ENCODE measurements around the gene FLACC1. TPM values are rescaled to one million over a fixed set of nuclear protein-coding genes. Genes with fewer than 3 reads are reported as not detected.

Gene FLACC1
- total RNA-seq, 2 donors from 2014 or later = 0.27 to 0.97 TPM

DNA sequence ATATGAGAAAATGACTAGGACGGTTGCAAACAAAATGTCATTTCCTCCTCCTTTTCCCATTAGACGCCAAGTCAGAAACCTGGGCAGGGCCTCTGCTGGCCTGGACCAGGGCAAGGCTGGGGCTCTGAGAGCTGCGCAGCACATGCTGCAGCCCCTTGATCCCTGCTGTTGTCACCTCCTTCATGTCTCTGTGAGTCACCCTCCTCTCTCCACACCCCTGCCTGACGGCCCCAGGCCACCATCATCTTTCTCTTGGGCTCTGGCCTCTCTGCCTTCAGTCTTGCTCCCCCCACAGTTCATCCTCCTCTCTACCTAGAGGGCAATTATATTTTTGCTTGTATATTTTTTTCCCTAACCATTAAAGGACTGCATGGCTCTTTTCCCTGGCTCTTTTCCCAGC, 10.0 kb downstream of the FLACC1 start:
- Histone ChIP-seq H3K4me1 (replicated peaks) (no peaks in the 10 kb centered on the region), H3K27ac (no peak overlapping the region), H3K9me3 (no peaks in the 10 kb centered on the region), H3K4me3 (no peak overlapping the region), H3K36me3 (no peaks in the 10 kb centered on the region), H3K27me3 (replicated peaks; ENCODE audit: insufficient read depth) (no peaks in the 10 kb centered on the region)
- no peak for DNase-seq (ENCODE audit: low spot score)
- TF ChIP-seq POLR2A (IDR thresholded peaks at IDR 0.05) (no peak), POLR2AphosphoS5 (IDR thresholded peaks at IDR 0.05) (no peak)
- TF ChIP-seq, protein P1, sequence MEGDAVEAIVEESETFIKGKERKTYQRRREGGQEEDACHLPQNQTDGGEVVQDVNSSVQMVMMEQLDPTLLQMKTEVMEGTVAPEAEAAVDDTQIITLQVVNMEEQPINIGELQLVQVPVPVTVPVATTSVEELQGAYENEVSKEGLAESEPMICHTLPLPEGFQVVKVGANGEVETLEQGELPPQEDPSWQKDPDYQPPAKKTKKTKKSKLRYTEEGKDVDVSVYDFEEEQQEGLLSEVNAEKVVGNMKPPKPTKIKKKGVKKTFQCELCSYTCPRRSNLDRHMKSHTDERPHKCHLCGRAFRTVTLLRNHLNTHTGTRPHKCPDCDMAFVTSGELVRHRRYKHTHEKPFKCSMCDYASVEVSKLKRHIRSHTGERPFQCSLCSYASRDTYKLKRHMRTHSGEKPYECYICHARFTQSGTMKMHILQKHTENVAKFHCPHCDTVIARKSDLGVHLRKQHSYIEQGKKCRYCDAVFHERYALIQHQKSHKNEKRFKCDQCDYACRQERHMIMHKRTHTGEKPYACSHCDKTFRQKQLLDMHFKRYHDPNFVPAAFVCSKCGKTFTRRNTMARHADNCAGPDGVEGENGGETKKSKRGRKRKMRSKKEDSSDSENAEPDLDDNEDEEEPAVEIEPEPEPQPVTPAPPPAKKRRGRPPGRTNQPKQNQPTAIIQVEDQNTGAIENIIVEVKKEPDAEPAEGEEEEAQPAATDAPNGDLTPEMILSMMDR (IDR thresholded peaks at IDR 0.05) = no peak
- intact Hi-C loops (cut with DNase I) = no loop called here
- 82% methylated on average over 4 of the region's 4 CpGs for WGBS

DNA sequence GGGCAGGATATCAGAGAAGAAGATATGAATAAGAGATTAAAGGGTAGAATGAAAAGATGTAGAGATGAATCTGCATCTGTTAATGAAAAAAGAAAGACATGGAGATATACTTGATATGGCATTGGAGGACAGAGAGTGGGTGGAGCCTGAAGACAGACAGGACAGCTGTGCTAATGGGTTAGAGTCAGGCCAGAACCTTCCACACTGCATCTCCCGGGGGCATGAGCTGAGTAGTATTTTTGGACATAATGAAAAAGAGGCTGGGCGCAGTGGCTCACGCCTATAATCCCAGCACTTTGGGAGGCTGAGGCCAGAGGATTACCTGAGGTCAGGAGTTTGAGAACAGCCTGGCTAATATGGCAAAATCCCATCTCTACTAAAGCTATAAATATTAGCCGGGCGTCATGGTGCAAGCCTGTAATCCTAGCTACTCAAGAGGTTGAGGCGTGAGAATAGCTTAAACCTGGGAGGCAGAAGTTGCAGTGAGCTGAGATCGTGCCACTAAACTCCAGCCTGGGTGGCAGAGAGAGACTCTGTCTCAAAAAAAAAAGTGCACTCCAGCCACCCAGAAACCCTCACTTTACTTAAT, 11.4 kb downstream of the FLACC1 start:
- Histone ChIP-seq H3K9me3 (no peaks in the 10 kb centered on the region), H3K36me3 (no peaks in the 10 kb centered on the region), H3K4me1 (replicated peaks) (no peaks in the 10 kb centered on the region), H3K27ac (no peak overlapping the region), H3K4me3 (no peak overlapping the region), H3K27me3 (replicated peaks; ENCODE audit: insufficient read depth) (no peaks in the 10 kb centered on the region)
- WGBS = 90% methylated on average over 7 of the region's 7 CpGs
- intact Hi-C loops (cut with DNase I) = no loop called here
- no peak for DNase-seq (ENCODE audit: low spot score)
- TF ChIP-seq POLR2A (IDR thresholded peaks at IDR 0.05) (no peak), POLR2AphosphoS5 (IDR thresholded peaks at IDR 0.05) (no peak)
- TF ChIP-seq, protein P1 (IDR thresholded peaks at IDR 0.05) = no peak

- TF ChIP-seq, protein P1 (IDR thresholded peaks at IDR 0.05) = no peak
- no peak for TF ChIP-seq POLR2A (IDR thresholded peaks at IDR 0.05)
- no peak for TF ChIP-seq POLR2AphosphoS5 (IDR thresholded peaks at IDR 0.05)
- Histone ChIP-seq H3K9me3 (no peaks in the 10 kb centered on the region), H3K4me3 (no peak overlapping the region), H3K4me1 (replicated peaks) (no peaks in the 10 kb centered on the region), H3K36me3 (no peaks in the 10 kb centered on the region), H3K27ac (no peak overlapping the region), H3K27me3 (replicated peaks; ENCODE audit: insufficient read depth) (no peaks in the 10 kb centered on the region)
- no peak for DNase-seq (ENCODE audit: low spot score)
- intact Hi-C loops (cut with DNase I) = no loop called here
- WGBS = 61% methylated on average over 1 of the region's 1 CpG
These were observed 12.3 kb downstream of the FLACC1 start for GRCh38 chr2:201344663-201345366.

DNA sequence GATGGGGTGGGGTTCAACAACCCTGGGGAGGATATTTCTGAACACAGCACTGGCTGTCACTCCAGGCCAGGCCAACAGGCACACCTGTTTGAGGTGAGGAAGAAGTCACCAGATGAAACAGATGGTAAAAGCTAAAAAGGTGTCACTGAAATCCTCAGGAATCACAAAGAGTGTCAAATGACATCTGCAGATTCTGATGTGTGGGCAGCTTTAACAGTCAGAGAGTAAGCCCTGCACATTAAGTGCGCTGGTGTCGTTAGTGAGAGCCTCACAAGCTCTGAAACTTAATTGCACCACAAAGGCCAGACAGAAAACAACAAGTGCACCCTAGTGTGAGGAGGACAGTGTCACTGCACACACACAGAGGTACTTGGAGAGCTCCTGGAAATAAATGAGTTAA, 13.6 kb downstream of the FLACC1 start:
- H3K4me3 ChIP-seq = no peak overlapping the region
- no peaks in the 10 kb centered on the region for H3K4me1 ChIP-seq (replicated peaks)
- intact Hi-C loops (cut with DNase I) = no loop called here
- no peak overlapping the region for H3K27ac ChIP-seq
- DNase-seq (ENCODE audit: low spot score) = no peak
- no peaks in the 10 kb centered on the region for H3K36me3 ChIP-seq
- 82% methylated on average over 2 of the region's 2 CpGs for WGBS
- TF ChIP-seq POLR2AphosphoS5 (IDR thresholded peaks at IDR 0.05) (no peak), POLR2A (IDR thresholded peaks at IDR 0.05) (no peak)
- TF ChIP-seq, protein P1 (IDR thresholded peaks at IDR 0.05) = no peak
- no peaks in the 10 kb centered on the region for H3K27me3 ChIP-seq (replicated peaks; ENCODE audit: insufficient read depth)
- H3K9me3 ChIP-seq = no peaks in the 10 kb centered on the region

GRCh38 chr2:201342923-201343322, 14.2 kb downstream of the FLACC1 start:
- H3K27ac ChIP-seq = no peak overlapping the region
- no peaks in the 10 kb centered on the region for H3K9me3 ChIP-seq
- no peaks in the 10 kb centered on the region for H3K36me3 ChIP-seq
- intact Hi-C loops (cut with DNase I) = no loop called here
- H3K4me3 ChIP-seq = no peak overlapping the region
- 74% methylated on average over 2 of the region's 2 CpGs for WGBS
- no peaks in the 10 kb centered on the region for H3K4me1 ChIP-seq (replicated peaks)
- DNase-seq (ENCODE audit: low spot score) = no peak
- no peaks in the 10 kb centered on the region for H3K27me3 ChIP-seq (replicated peaks; ENCODE audit: insufficient read depth)
- TF ChIP-seq POLR2A (IDR thresholded peaks at IDR 0.05) (no peak), POLR2AphosphoS5 (IDR thresholded peaks at IDR 0.05) (no peak)
- TF ChIP-seq, protein P1 (IDR thresholded peaks at IDR 0.05) = no peak
